ENCODE measurements around the gene KCMF1. TPM values are rescaled to one million over a fixed set of nuclear protein-coding genes. Genes with fewer than 3 reads are reported as not detected.

KCMF1 gene
- polyA plus RNA-seq, 1 donor (not counting 4 experiments of a cell fraction or from before 2014, with no cell fraction given), result 111 TPM

DNA sequence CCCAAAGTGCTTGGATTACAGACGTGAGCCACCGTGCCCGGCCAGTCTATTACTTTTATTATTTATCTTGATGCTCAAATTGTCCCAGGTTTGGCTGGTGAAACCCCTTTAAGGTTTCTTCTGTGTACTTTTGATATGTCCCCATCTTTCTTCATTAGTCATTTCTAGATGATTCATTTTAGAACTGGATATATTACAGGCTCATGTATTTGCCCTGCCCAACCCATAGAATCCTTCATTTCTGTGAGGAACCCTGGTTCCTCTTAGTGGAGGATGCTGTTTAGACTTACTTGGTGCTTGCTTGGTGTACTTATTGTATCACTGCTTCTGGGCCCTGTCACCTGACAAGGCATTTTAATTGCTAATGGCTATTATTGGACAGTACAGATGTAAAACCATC is 40.1 kb downstream of the KCMF1 start:
- dilution Hi-C loops (cut with MboI; ENCODE audit: extremely low pct_ligation_motif_present, low sequenced_read_pairs), result no loop called here
- H3K27ac ChIP-seq (ENCODE audit: control insufficient read depth, insufficient read depth, low read length), result no peak overlapping the region
- no peak overlapping the region for H3K4me2 ChIP-seq (ENCODE audit: control insufficient read depth, extremely low read depth, insufficient read depth, low read depth, low read length)
- no peak overlapping the region for H3K9ac ChIP-seq (ENCODE audit: control insufficient read depth, extremely low read depth, insufficient read depth, low read length)
- no peak for DNase-seq (ENCODE audit: low read depth, low spot score)
- H4K20me1 ChIP-seq (ENCODE audit: control insufficient read depth, extremely low read depth, insufficient read depth, low read length), result peaks cover 11% of the 10 kb centered on the region
- no peaks in the 10 kb centered on the region for H3K9me3 ChIP-seq (ENCODE audit: control insufficient read depth, low read depth, low read length)
- peaks cover 88% of the 10 kb centered on the region for H3K79me2 ChIP-seq (ENCODE audit: control insufficient read depth, insufficient read depth, low read length)
- peaks cover 30% of the 10 kb centered on the region for H3K4me1 ChIP-seq (ENCODE audit: control insufficient read depth, extremely low read depth, insufficient read depth, low read length)
- FAIRE-seq, result no peak
- no peaks in the 10 kb centered on the region for H3K9me1 ChIP-seq (ENCODE audit: control insufficient read depth, extremely low read depth, insufficient read depth, low read length)
- no peaks in the 10 kb centered on the region for H3K27me3 ChIP-seq (ENCODE audit: control insufficient read depth, extremely low read depth, insufficient read depth, low read length)
- TF ChIP-seq, protein P1, sequence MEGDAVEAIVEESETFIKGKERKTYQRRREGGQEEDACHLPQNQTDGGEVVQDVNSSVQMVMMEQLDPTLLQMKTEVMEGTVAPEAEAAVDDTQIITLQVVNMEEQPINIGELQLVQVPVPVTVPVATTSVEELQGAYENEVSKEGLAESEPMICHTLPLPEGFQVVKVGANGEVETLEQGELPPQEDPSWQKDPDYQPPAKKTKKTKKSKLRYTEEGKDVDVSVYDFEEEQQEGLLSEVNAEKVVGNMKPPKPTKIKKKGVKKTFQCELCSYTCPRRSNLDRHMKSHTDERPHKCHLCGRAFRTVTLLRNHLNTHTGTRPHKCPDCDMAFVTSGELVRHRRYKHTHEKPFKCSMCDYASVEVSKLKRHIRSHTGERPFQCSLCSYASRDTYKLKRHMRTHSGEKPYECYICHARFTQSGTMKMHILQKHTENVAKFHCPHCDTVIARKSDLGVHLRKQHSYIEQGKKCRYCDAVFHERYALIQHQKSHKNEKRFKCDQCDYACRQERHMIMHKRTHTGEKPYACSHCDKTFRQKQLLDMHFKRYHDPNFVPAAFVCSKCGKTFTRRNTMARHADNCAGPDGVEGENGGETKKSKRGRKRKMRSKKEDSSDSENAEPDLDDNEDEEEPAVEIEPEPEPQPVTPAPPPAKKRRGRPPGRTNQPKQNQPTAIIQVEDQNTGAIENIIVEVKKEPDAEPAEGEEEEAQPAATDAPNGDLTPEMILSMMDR (optimal IDR thresholded peaks at IDR 0.05 in 1 of 3, IDR thresholded peaks at IDR 0.05 in 1 of 3, conservative IDR thresholded peaks at IDR 0.05 in 1 of 3; ENCODE audit: extremely low read depth in 1 of 3, insufficient read depth in 2 of 3, low read length in 3 of 3), result no peak
- TF ChIP-seq EZH2 (IDR thresholded peaks at IDR 0.05; ENCODE audit: low read length), result no peak
- H3K4me3 ChIP-seq (ENCODE audit: control insufficient read depth in 2 of 3, extremely low read depth in 1 of 3, insufficient read depth in 2 of 3, low read depth in 1 of 3, low read length in 3 of 3), result no peak overlapping the region
- peaks cover 6 to 17% of the 10 kb centered on the region in 2 experiments for H3K36me3 ChIP-seq (ENCODE audit: control insufficient read depth in 2 of 2, extremely low read depth in 1 of 2, insufficient read depth in 2 of 2, low read length in 2 of 2)
- H2AFZ ChIP-seq (ENCODE audit: control insufficient read depth, low read length), result no peak overlapping the region

DNA sequence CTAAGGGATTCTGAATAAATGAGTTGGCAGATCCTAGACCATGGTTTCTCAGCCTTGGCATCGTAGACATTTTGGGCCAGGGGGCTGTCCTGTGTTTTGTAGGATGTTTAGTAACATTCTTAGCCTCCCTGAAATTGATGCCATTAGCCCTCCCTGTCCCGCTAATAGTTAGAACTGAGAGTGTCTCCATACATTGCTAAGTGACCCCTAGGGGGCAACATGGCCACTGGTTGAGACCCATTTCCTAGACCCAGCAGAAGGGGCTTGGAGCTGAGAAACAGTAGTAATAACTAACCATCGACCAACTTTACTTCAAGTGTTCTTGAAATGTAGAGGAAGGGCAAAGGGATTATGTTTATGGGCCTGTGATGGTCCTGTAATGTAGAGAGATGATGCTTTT is 40.8 kb downstream of the KCMF1 start:
- no peak for FAIRE-seq
- TF ChIP-seq, protein P1 (optimal IDR thresholded peaks at IDR 0.05 in 1 of 3, IDR thresholded peaks at IDR 0.05 in 1 of 3, conservative IDR thresholded peaks at IDR 0.05 in 1 of 3; ENCODE audit: extremely low read depth in 1 of 3, insufficient read depth in 2 of 3, low read length in 3 of 3), result peak in 2 of 3 experiments; percentile 7 to 26
- TF ChIP-seq EZH2 (IDR thresholded peaks at IDR 0.05; ENCODE audit: low read length), result no peak
- Histone ChIP-seq H3K9ac (ENCODE audit: control insufficient read depth, extremely low read depth, insufficient read depth, low read length) (no peak overlapping the region), H3K36me3 (ENCODE audit: control insufficient read depth in 2 of 2, extremely low read depth in 1 of 2, insufficient read depth in 2 of 2, low read length in 2 of 2) (peaks cover 6 to 17% of the 10 kb centered on the region in 2 experiments), H3K27me3 (ENCODE audit: control insufficient read depth, extremely low read depth, insufficient read depth, low read length) (no peaks in the 10 kb centered on the region), H3K9me1 (ENCODE audit: control insufficient read depth, extremely low read depth, insufficient read depth, low read length) (no peaks in the 10 kb centered on the region), H3K4me3 (ENCODE audit: control insufficient read depth in 2 of 3, extremely low read depth in 1 of 3, insufficient read depth in 2 of 3, low read depth in 1 of 3, low read length in 3 of 3) (no peak overlapping the region), H3K4me2 (ENCODE audit: control insufficient read depth, extremely low read depth, insufficient read depth, low read depth, low read length) (no peak overlapping the region), H3K79me2 (ENCODE audit: control insufficient read depth, insufficient read depth, low read length) (peaks cover 90% of the 10 kb centered on the region), H4K20me1 (ENCODE audit: control insufficient read depth, extremely low read depth, insufficient read depth, low read length) (peaks cover 11% of the 10 kb centered on the region), H2AFZ (ENCODE audit: control insufficient read depth, low read length) (no peak overlapping the region), H3K9me3 (ENCODE audit: control insufficient read depth, low read depth, low read length) (no peaks in the 10 kb centered on the region), H3K4me1 (ENCODE audit: control insufficient read depth, extremely low read depth, insufficient read depth, low read length) (peaks cover 30% of the 10 kb centered on the region), H3K27ac (ENCODE audit: control insufficient read depth, insufficient read depth, low read length) (no peak overlapping the region)
- no peak for DNase-seq (ENCODE audit: low read depth, low spot score)
- dilution Hi-C loops (cut with MboI; ENCODE audit: extremely low pct_ligation_motif_present, low sequenced_read_pairs), result no loop called here
